SU-DHL-6 (cell line): ENCODE data around the gene CTDSPL2.

Experiments used
- H2AFZ ChIP-seq: fragments of 200-600 bp; sonication (generic); 2 replicates; pipeline ENCODE4 v1.6.1; 2014; ENCODE audit warnings: low read depth, mild to moderate bottlenecking, moderate library complexity, mixed read lengths, antibody characterized with exemption, low read length; ENCODE audit not compliant: severe bottlenecking
- H3F3A ChIP-seq: fragments of 200-600 bp; shearing (Covaris generic); 2 replicates; pipeline ENCODE4 v1.6.0; 2016; ENCODE audit warnings: antibody characterized with exemption, mild to moderate bottlenecking; ENCODE audit not compliant: insufficient read depth
- H3K27ac ChIP-seq: fragments of 200-600 bp; sonication (generic); 2 replicates; pipeline ENCODE4 v1.5.1; 2016; ENCODE audit warnings: low read depth, mild to moderate bottlenecking, low read length, moderate library complexity, mixed read lengths
- H3K27me3 ChIP-seq: fragments of 200-600 bp; sonication (generic), shearing (Covaris generic); 2 replicates; pipeline ENCODE4 v1.6.0; 2014; ENCODE audit warnings: mild to moderate bottlenecking, low read length
- H3K36me3 ChIP-seq: fragments of 200-600 bp; sonication (generic); 2 replicates; pipeline ENCODE4 v1.6.1; 2014; ENCODE audit warnings: mild to moderate bottlenecking, low read length, mixed read lengths
- H3K4me2 ChIP-seq: fragments of 300-600, 200-600 bp; shearing (Covaris generic), sonication (generic); 2 replicates; pipeline ENCODE4 v1.6.0; 2014; ENCODE audit warnings: low read length, low read depth, mild to moderate bottlenecking; ENCODE audit not compliant: poor library complexity, severe bottlenecking
- H3K4me3 ChIP-seq: fragments of 200-600 bp; sonication (generic); 2 replicates; pipeline ENCODE4 v1.5.1; 2014; ENCODE audit warnings: antibody characterized with exemption, low read length, mild to moderate bottlenecking, mixed read lengths; ENCODE audit not compliant: insufficient read depth, poor library complexity, severe bottlenecking
- H3K79me2 ChIP-seq: fragments of 200-600 bp; sonication (generic); 2 replicates; pipeline ENCODE4 v1.6.1; 2014; ENCODE audit warnings: mild to moderate bottlenecking, low read length, moderate library complexity; ENCODE audit not compliant: insufficient read depth
- H3K9ac ChIP-seq: fragments of 200-600 bp; sonication (generic); 2 replicates; pipeline ENCODE4 v1.7.0; 2014; ENCODE audit warnings: mild to moderate bottlenecking, low read length
- H3K9me2 ChIP-seq: fragments of 200-600 bp; sonication (generic); replicated peaks from 2 replicates; pipeline ENCODE4 v1.6.1; 2014; ENCODE audit warnings: low read length; ENCODE audit not compliant: insufficient read depth
- H3K9me3 ChIP-seq: fragments of 200-600 bp; sonication (generic); 2 replicates; pipeline ENCODE4 v1.6.1; 2014; ENCODE audit warnings: low read length, mixed read lengths; ENCODE audit not compliant: insufficient read depth
- H4K20me1 ChIP-seq: fragments of 200-600 bp; sonication (generic); 2 replicates; pipeline ENCODE4 v1.6.1; 2014; ENCODE audit warnings: low read depth, mild to moderate bottlenecking, antibody characterized with exemption, low read length, moderate library complexity, mixed read lengths
- EZH2phosphoT487 ChIP-seq: fragments of 200-600 bp; sonication (generic), shearing (Covaris generic); conservative IDR thresholded peaks from 2 replicates; pipeline ENCODE4 v1.6.1; 2018; ENCODE audit warnings: mild to moderate bottlenecking, antibody characterized with exemption, low read length, moderate library complexity, mixed read lengths
- TF ChIP-seq, protein P1 (sequence below): fragments of 200-600 bp; sonication (generic); IDR thresholded peaks from one replicate; pipeline ENCODE4 v1.5.1; 2017; ENCODE audit warnings: antibody characterized with exemption, mild to moderate bottlenecking, low read length, moderate library complexity; ENCODE audit not compliant: insufficient read depth, poor library complexity, severe bottlenecking

Gene CTDSPL2

DNA sequence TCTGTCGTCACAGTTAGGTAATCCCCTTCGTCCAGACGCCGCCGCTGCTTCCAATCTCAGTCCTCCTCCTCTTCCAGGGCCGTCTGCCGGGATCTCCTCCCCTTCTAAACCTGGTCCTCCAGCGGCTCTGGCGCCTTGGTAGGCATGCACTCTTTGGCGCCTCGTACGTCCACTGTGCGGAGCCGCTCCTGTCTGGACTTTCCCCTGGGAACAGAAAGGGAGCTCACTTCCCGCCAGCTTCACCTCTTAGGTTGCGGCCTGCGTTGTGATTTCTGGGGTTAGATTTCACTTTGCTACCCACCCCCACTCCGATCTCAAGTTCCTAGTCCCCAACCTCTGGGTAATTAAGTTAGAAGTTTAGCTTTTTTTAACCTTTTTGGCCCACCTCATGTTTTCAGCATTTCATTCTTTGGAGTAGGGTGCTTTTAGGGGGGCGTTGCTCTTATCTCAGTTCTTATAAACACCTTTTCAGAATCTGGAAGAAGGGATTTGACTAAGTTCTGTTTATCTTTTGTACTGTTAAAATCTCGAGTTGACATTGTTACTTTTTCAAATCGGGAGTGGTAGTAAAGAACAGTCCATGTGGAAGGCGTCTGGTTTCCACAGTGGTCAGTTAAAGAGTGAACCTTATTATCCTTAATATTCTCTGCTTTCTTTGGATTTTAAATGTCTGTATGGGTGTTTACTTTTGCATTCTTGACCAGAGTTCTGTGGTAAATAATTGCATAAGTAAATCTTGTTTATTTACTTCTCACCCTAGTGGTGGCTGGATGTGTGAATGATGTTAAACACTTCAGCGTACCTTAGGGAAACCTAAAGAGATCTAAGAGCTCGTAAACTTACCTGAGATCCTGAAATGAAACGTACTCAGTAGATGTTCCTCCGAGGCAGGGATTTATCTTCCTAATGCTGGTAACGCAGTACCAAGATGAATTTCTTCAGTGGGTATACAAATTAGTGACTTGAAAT lies 611 bp downstream of the CTDSPL2 start:
- no peak for TF ChIP-seq EZH2phosphoT487
- TF ChIP-seq, protein P1, sequence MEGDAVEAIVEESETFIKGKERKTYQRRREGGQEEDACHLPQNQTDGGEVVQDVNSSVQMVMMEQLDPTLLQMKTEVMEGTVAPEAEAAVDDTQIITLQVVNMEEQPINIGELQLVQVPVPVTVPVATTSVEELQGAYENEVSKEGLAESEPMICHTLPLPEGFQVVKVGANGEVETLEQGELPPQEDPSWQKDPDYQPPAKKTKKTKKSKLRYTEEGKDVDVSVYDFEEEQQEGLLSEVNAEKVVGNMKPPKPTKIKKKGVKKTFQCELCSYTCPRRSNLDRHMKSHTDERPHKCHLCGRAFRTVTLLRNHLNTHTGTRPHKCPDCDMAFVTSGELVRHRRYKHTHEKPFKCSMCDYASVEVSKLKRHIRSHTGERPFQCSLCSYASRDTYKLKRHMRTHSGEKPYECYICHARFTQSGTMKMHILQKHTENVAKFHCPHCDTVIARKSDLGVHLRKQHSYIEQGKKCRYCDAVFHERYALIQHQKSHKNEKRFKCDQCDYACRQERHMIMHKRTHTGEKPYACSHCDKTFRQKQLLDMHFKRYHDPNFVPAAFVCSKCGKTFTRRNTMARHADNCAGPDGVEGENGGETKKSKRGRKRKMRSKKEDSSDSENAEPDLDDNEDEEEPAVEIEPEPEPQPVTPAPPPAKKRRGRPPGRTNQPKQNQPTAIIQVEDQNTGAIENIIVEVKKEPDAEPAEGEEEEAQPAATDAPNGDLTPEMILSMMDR, result no peak
- no peaks in the 10 kb centered on the region for H3K36me3 ChIP-seq
- H3K79me2 ChIP-seq, result peaks cover 65% of the 10 kb centered on the region

DNA sequence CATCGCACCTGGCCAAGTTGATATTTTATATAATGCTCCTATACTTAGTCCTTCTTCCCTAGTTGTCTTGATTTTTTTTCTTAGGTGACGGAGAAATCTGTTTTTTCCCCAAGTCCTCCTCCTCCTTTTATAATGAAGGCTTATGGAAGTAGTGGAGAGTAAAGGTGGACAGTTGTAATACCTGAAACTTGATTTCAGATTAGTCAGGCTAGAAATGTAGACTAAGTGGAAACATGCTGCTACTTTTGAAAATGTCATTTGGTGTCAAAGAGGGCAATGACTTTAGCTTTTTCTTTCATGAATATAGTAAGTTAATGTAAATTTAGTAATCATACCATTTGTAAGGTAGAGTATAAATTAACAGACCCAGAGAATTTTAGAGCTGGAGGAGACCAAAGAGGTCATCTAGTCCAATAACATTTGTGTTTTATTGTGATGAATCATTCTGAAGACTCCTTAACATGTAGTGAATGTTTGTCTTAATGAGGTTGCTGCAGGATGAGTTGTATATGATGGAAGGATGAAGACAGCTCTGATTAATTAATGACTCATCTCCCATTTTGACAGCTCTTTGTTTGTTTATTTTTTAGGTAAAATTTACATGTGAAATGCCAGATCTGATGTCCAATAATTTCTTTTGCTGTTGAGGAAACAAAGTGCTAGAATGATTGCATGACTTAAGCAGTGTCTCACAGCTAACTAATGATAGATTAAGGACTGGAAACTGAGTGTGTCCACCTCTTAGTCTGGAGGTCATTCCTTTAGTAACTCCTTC lies 8.7 kb downstream of the CTDSPL2 start:
- Histone ChIP-seq H4K20me1 (peaks cover 38% of the 10 kb centered on the region), H3F3A (no peaks in the 10 kb centered on the region), H3K4me2 (no peak overlapping the region), H3K36me3 (no peaks in the 10 kb centered on the region), H3K27ac (no peak overlapping the region), H2AFZ (no peak overlapping the region), H3K9me2 (no peaks in the 10 kb centered on the region), H3K27me3 (no peaks in the 10 kb centered on the region), H3K4me3 (no peak overlapping the region), H3K9me3 (no peaks in the 10 kb centered on the region), H3K79me2 (peaks cover 99% of the 10 kb centered on the region), H3K9ac (no peak overlapping the region)
- no peak for TF ChIP-seq EZH2phosphoT487
- TF ChIP-seq, protein P1, result no peak

More for the DNA sequence above, 611 bp downstream of the CTDSPL2 start:
- no peaks in the 10 kb centered on the region for H3K9me2 ChIP-seq
- no peaks in the 10 kb centered on the region for H3K27me3 ChIP-seq
- peak overlapping the region; percentile 81 for H2AFZ ChIP-seq
- peaks cover 18% of the 10 kb centered on the region for H3F3A ChIP-seq
- peak overlapping the region; percentile 82 for H3K4me3 ChIP-seq
- peak overlapping the region; percentile 97 for H3K4me2 ChIP-seq
- peak overlapping the region; percentile 91 for H3K27ac ChIP-seq
- H4K20me1 ChIP-seq, result peaks cover 15% of the 10 kb centered on the region
- no peaks in the 10 kb centered on the region for H3K9me3 ChIP-seq
- peak overlapping the region; percentile 90 for H3K9ac ChIP-seq

DNA sequence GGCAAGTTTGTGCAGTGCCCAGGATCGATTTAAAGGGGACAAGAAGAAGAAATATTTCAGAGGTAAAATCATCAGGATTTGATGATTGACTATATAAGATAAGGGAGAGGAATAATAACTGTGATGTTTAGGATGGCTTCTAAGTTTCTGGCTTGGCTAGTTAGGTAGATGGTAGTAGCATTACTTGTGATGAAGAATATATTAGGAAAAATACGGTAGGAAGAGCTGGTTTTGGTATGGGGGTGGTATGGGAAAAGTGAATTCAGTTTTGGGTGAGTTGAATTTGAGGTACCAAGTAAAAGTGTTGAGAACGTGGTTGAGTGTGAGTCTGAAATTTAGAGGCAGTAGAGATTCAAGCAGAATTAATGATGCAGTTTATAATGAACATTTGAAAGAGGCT lies 11.0 kb downstream of the CTDSPL2 start:
- Histone ChIP-seq H2AFZ (no peak overlapping the region), H3K79me2 (peaks cover 100% of the 10 kb centered on the region), H3K9ac (no peak overlapping the region), H3K9me3 (no peaks in the 10 kb centered on the region), H3K27ac (no peak overlapping the region), H3K4me3 (no peak overlapping the region), H3K9me2 (no peaks in the 10 kb centered on the region), H3K36me3 (peaks cover 3% of the 10 kb centered on the region; the same call in 1 of the 2 replicates), H3K27me3 (no peaks in the 10 kb centered on the region), H4K20me1 (peaks cover 52% of the 10 kb centered on the region), H3K4me2 (no peak overlapping the region), H3F3A (peaks cover 4% of the 10 kb centered on the region; the same call in 1 of the 2 replicates)
- TF ChIP-seq, protein P1, result no peak
- no peak for TF ChIP-seq EZH2phosphoT487
